ELR (cell line): ENCODE data around the gene RASGRP4.
"Not testable (repeated sequence)": the region's sequence is repeated elsewhere in the genome, so short reads cannot be mapped to it uniquely, and the experiment has no call there.

Source experiments
- DNase-seq: peaks from one replicate; pipeline ENCODE4 v3.0.0-alpha.2; 2015; ENCODE audit warnings: low read depth

RASGRP4 gene

GRCh38 chr19:38417146-38417543 lies 8.9 kb downstream of the RASGRP4 start:
- DNase-seq, result no peak

- no peak for DNase-seq
These were observed 12.6 kb downstream of the RASGRP4 start for GRCh38 chr19:38413416-38413815.

- DNase-seq, result no peak
These were observed 13.1 kb downstream of the RASGRP4 start for GRCh38 chr19:38412961-38413360.

GRCh38 chr19:38412491-38412890 lies 13.5 kb downstream of the RASGRP4 start:
- DNase-seq, result no peak

GRCh38 chr19:38411898-38412297 lies 14.1 kb downstream of the RASGRP4 start:
- DNase-seq, result not testable (repeated sequence)

GRCh38 chr19:38411041-38411712 lies 14.8 kb downstream of the RASGRP4 start:
- DNase-seq, result no peak

- DNase-seq, result not testable (repeated sequence)
These were observed 15.6 kb downstream of the RASGRP4 start for GRCh38 chr19:38410407-38410806.

- DNase-seq, result no peak
These were observed 16.3 kb downstream of the RASGRP4 start for GRCh38 chr19:38409631-38410133.

GRCh38 chr19:38405276-38405675 lies 20.7 kb downstream of the RASGRP4 start:
- no peak for DNase-seq

- no peak for DNase-seq
These were observed 21.2 kb downstream of the RASGRP4 start for GRCh38 chr19:38404858-38405257.

GRCh38 chr19:38402967-38403674 lies 22.9 kb downstream of the RASGRP4 start, which contains the start of gene FAM98C:
TSS of gene FAM98C (plus strand) at chr19:38403093. CDS start at chr19:38403154, 61 bp downstream.
- peak; percentile 95 for DNase-seq

GRCh38 chr19:38402623-38402966 lies 23.4 kb downstream of the RASGRP4 start:
- no peak for DNase-seq

- peak; percentile 57 for DNase-seq
These were observed 24.9 kb downstream of the RASGRP4 start for GRCh38 chr19:38401148-38401547.

- no peak for DNase-seq
These were observed 25.7 kb downstream of the RASGRP4 start for GRCh38 chr19:38400361-38400760.

GRCh38 chr19:38399537-38399936 lies 26.5 kb downstream of the RASGRP4 start:
- DNase-seq, result no peak

GRCh38 chr19:38399081-38399480 lies 26.9 kb downstream of the RASGRP4 start:
- DNase-seq, result no peak

- no peak for DNase-seq
These were observed 30.5 kb downstream of the RASGRP4 start for GRCh38 chr19:38395381-38396114.

GRCh38 chr19:38394488-38394887 lies 31.5 kb downstream of the RASGRP4 start:
- no peak for DNase-seq

GRCh38 chr19:38392707-38393308 lies 33.2 kb downstream of the RASGRP4 start:
- peak; percentile 55 for DNase-seq

- no peak for DNase-seq
These were observed 34.0 kb downstream of the RASGRP4 start for GRCh38 chr19:38391911-38392464.

GRCh38 chr19:38389957-38390924 lies 35.8 kb downstream of the RASGRP4 start:
- no peak for DNase-seq
